Measurements from ENCODE around the gene MIPEP.
"Not testable (repeated sequence)": the region's sequence is repeated elsewhere in the genome, so short reads cannot be mapped to it uniquely, and the experiment has no call there.

MIPEP gene

GRCh38 chr13:23888658-23889614, at the start of gene MIPEP:
MIPEP (minus strand) TSS chr13:23889400; CDS start chr13:23889320, 80 bp downstream.
- peak; percentile 85 for DNase-seq

DNA sequence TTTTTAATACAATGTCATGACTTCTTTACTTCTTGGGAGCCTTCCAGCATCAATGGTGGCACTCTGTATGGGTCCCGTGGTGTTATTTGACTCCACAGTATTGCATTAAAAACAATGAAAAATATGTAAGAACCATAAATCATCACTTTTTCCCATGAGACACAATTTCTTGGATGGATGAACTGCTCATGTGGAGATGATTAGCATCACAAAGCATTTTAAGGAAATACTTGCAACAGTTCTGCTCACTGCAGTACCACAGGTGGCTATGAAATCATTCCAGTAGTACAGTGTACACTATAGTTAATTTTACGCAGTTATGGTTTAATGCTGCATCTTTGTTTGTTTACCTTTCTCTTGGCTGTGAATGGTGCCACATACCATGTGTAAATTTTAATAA, 45.3 kb upstream of the MIPEP start:
- no peak for DNase-seq

DNA sequence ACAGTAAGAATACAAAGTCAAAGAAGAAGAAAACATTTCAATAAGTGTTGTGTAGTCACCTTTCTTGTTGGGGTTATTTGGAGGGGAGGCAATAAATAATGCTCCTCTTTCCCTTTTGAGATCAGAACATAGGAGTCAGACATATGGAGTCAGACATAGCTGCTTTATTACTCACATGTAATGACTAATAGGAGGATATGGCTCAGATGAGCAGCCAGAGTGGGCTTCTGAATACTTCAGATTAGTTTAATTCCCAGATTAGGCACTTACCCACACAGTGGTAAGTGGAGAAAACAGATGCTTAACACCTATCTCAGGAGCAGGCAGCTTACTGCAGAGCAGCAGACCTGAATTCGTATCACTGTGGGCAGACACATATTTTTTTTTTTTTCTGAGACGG, 39.8 kb upstream of the MIPEP start:
- no peak for DNase-seq

DNA sequence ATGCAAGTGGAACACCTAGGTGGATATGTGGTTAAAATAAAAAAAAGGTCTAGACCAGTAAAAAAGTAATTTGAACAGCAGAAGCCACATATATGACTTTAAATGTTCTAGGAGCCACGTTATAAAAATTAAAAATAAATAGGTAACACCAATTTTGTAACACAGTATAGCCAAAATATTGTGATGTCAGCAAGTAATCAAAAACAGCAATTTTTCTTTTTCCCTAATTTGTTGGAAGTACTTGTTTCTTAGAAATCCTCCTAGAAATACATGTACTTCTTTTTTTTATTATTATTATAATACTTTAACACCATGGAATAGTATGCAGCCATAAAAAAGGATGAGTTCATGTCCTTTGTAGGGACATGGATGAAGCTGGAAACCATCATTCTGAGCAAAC, 33.8 kb upstream of the MIPEP start:
- DNase-seq = no peak

DNA sequence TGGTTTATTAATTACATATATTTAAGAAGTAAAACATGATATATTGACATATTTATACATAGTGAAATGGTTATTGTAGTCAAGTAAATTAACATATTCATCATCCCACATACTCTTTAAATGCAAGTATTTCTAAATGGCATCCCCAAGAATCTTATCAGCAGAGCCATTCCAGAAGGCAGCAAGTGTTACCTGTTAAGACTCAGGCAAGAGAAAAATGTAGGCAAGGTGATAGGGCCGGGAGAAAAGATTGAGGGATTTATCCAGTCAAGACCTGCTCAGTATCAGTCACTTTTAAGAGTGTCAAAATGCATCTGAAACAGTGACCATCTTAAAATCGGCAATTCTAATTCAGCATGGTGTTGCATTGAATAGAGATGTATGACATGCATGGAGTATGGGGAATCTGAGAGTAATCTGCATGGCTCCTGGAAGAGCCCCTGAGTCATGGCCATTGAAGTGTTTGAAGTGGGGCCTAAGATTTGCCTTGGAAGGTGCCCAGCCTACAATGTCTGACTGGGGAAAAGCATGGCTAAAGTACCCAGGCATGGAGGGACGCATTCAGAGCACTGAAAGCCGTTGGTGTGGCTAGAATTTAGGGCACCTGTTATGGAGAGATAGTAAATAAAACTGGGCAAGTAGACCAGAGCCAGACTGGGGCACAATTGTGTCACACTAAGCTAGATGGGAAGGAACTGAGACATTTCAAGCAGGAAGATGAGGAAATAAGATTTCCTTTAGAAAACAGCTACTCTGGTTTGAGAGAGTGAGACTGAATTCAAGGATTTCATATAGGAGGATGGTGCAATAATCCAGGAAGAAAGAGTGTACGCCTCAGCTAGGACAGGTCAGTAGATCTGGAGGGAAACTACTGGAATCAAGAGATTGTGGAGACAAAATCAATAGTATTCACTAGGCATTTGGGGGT, 33.1 kb upstream of the MIPEP start:
- no peak for DNase-seq

GRCh38 chr13:23921451-23921888, 32.3 kb upstream of the MIPEP start:
- no peak for DNase-seq

- DNase-seq = no peak
These were observed 29.8 kb upstream of the MIPEP start for GRCh38 chr13:23919006-23919405.

DNA sequence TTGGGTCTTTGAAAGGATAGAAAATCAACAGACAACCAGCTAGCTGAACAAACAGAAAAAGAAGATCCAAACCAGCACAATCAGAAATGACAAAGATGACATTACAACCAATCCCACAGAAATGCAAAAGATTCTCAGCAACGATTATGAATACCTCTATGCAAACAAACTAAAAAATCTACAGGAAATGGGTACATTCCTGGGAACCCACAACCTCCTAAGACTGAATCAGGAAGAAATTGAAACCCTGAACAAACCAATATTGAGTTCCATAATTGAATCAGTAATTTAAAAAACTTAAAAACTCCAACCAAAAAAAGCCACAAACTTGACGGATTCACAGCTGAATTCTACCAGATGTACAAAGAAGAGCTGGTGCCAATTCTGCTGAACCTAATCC, 29.0 kb upstream of the MIPEP start:
- no peak for DNase-seq

- DNase-seq = no peak
These were observed 26.1 kb upstream of the MIPEP start for GRCh38 chr13:23915308-23915707.

- no peak for DNase-seq
These were observed 23.3 kb upstream of the MIPEP start for GRCh38 chr13:23912469-23912868.

GRCh38 chr13:23909606-23910005, 20.4 kb upstream of the MIPEP start:
- DNase-seq = no peak

GRCh38 chr13:23905766-23906165, 16.6 kb upstream of the MIPEP start:
- no peak for DNase-seq

DNA sequence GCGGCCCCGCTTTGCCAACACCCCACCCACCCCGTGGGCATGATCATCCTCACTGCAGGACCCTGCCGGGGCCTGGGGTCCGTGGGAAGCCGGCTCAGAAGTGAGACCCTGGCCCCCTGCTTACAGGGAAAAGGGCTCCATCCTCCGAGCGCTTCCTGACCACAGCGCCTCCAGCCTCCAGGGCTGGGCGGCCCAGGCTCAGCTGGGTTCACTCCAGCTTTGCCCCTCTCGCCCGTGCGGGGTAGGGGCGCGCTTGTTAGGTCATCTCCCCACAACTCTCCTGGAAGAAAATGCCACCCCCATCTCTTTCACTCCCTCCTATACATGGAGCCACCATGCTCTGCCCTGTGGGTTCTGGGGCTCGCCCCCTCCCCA, 14.7 kb upstream of the MIPEP start:
- no peak for DNase-seq

- no peak for DNase-seq
These were observed 14.0 kb upstream of the MIPEP start for GRCh38 chr13:23902975-23903905.

- no peak for DNase-seq
These were observed 12.2 kb upstream of the MIPEP start for GRCh38 chr13:23901365-23901764.

DNA sequence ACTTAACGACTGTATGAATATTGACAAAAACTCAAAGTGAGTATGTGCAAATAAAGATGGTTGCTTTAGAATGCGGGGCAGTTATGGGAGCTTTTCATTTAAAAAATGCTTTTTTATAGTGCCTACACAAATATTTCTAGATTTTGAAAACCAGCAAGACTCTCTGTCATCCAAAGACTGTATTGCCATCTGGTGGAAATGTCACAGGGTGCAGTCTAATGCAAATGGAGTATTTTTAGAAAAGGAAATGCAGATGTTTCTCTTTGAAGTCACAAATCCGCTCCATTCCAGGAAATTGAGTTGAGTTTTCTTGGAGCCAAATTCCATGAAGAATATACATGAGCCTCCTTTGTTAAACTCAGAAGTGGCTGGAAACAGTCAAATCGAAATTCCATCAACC, 10.4 kb upstream of the MIPEP start:
- DNase-seq = peak; percentile 14

DNA sequence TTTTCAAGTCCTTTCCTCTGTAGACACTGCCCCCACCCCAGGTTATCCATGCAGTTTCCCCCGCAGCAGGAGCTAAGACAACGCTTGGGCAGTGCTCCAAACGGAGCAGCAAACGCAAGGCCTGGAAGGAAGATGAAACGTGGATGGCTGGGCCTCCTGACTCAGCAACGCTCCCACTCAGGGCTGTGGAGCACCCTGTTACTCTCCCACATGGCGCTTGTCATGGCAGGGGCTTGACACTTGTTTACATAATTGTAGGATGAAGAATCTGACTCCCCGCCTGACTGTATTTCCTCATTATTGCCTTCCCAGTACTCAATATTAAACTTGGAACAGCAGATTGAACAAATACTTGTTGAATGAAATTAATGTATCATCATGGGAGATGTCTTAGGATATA, 8.9 kb upstream of the MIPEP start:
- DNase-seq = no peak

- not testable (repeated sequence) for DNase-seq
These were observed 8.3 kb upstream of the MIPEP start, which contains the start of gene C1QTNF9B for GRCh38 chr13:23897452-23897919. C1QTNF9B (minus strand) TSS chr13:23897502.

DNA sequence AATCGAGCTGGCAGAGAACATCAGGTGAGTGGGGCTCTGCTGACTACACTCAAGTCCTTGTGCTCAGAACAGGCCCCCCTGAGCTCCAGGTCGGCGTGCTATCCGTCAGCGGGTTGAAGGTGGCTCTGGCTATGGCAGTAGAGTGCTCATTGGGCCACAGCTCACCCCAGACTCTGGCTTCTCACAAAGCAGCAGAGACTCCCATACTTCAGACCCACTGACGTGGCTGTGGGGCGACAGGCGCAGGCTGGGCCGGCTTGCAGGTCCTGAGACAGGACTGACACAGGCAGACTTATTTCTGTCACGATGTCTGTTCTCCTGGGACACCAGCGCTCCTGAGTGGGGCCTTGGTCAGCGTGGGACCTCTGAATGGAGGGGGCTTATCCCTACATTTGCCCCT, 5.5 kb upstream of the MIPEP start:
- not testable (repeated sequence) for DNase-seq

DNA sequence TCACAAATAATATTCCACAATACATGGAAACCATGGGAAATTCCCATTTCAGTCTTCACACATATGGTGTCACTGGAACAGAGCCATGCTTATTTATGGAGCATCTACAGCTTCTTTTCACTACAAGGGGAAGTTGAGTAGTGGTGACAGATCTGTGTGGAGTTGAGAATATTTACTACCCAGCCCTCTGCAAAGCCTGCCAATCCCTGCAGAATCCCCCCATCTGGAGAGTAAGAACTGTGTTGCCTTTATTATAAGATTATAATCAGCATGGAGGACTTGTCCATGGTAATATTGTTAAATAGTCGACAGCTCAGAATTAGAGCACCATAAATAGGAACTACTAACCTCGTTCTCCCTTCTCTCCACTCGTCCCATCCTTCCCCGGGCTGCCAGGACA, 4.6 kb upstream of the MIPEP start:
- DNase-seq = not testable (repeated sequence)

GRCh38 chr13:23889615-23890607, 711 bp upstream of the MIPEP start:
- DNase-seq = no peak

All from CD4-positive, alpha-beta T cell treated with Interferon gamma for 1 hour (primary cell).